ENCODE measurements around the gene ULBP2.

- TF ChIP-seq EZH2 (IDR thresholded peaks at IDR 0.05), result no peak
- TF ChIP-seq POLR2AphosphoS5 (IDR thresholded peaks at IDR 0.05; ENCODE audit: borderline replicate concordance, low read depth, low read length), result no peak
- TF ChIP-seq FOXP2 (optimal IDR thresholded peaks at IDR 0.05; ENCODE audit: control extremely low read depth, extremely low read length, insufficient read depth), result no peak
Measured at GRCh38 chr6:149978610-149979009, 36.8 kb downstream of the ULBP2 start.
